ACC112 (cell line): ENCODE data around the gene C2orf76.
A peak's percentile ranks its signal among the peaks of the same experiment; 100 is the strongest.

ENCODE experiments used
- H2AFZ ChIP-seq: fragments of 200-600 bp; sonication (generic); one replicate; pipeline ENCODE4 v1.6.0; 2017; ENCODE audit warnings: antibody characterized with exemption, low read length; ENCODE audit not compliant: unreplicated experiment
- H3K27ac ChIP-seq: fragments of 200-600 bp; sonication (generic); 2 replicates; pipeline ENCODE4 v1.5.1; 2014; ENCODE audit warnings: low read depth, mild to moderate bottlenecking, antibody characterized with exemption, low read length, moderate library complexity
- H3K27me3 ChIP-seq: fragments of 200-600 bp; sonication (generic); 2 replicates; pipeline ENCODE4 v1.6.1; 2014; ENCODE audit warnings: mild to moderate bottlenecking, antibody characterized with exemption, low read length, moderate library complexity, mixed read lengths; ENCODE audit not compliant: insufficient read depth
- H3K36me3 ChIP-seq: fragments of 200-600 bp; sonication (generic); 2 replicates; pipeline ENCODE4 v1.6.1; 2016; ENCODE audit warnings: mild to moderate bottlenecking, antibody characterized with exemption, low read length, moderate library complexity, mixed read lengths; ENCODE audit not compliant: insufficient read depth
- H3K4me1 ChIP-seq: fragments of 200-600 bp; sonication (generic); one replicate; pipeline ENCODE4 v1.6.1; 2016; ENCODE audit warnings: low read length, mixed read lengths; ENCODE audit not compliant: insufficient read depth, unreplicated experiment, control insufficient read depth
- H3K4me3 ChIP-seq: fragments of 200-600 bp; sonication (generic); 2 replicates; pipeline ENCODE4 v1.5.1; 2014; ENCODE audit warnings: mild to moderate bottlenecking, low read depth, low read length
- H3K79me2 ChIP-seq: fragments of 200-600 bp; sonication (generic); one replicate; pipeline ENCODE4 v1.6.0; 2016; ENCODE audit warnings: low read length; ENCODE audit not compliant: control insufficient read depth, unreplicated experiment, insufficient read depth

The C2orf76 gene

DNA sequence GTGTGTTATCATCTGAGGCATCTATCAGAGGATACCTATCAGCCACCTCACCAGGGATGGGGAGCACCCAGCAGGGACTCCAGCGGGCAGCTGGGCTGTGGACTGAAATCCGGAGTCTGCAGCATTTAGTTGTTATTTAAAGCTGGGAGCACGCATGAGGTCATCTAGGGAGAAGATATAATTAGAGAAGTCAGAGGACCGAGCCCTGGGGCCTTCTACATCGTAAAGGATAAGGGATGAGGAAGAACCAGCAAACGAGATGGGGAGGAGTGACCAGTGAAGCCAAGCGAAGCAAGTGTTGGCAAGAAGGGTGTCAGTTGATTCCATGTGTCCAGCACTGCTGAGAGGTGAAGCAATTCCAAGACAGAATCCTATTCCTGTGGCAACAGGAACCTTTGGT lies 72.7 kb downstream of the C2orf76 start:
- Histone ChIP-seq H3K79me2 (no peaks in the 10 kb centered on the region), H3K27ac (no peak overlapping the region), H3K4me3 (no peak overlapping the region), H2AFZ (no peak overlapping the region), H3K36me3 (no peaks in the 10 kb centered on the region), H3K27me3 (no peaks in the 10 kb centered on the region), H3K4me1 (no peaks in the 10 kb centered on the region)

DNA sequence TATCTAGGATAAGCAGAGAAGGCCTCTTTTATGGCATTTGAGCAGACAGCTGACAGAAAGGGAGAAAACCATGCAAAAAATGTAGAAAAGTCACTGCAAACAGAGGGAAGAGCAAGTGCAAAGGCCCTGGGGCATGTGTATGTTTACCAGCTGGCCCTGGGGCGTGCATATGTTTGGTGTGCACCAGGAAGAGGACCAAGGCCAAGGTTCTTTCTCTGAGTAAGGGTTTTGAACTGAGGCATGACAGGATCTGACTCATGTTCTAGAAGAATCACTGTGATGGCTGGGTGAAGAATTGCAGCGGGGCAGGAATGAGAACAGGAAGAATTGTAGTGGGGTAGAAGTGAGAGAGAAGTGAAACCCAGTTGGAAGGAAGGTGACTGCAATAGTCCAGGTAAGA lies 73.4 kb downstream of the C2orf76 start:
- Histone ChIP-seq H2AFZ (no peak overlapping the region), H3K27me3 (no peaks in the 10 kb centered on the region), H3K4me1 (no peaks in the 10 kb centered on the region), H3K79me2 (no peaks in the 10 kb centered on the region), H3K4me3 (no peak overlapping the region), H3K36me3 (no peaks in the 10 kb centered on the region), H3K27ac (no peak overlapping the region)

DNA sequence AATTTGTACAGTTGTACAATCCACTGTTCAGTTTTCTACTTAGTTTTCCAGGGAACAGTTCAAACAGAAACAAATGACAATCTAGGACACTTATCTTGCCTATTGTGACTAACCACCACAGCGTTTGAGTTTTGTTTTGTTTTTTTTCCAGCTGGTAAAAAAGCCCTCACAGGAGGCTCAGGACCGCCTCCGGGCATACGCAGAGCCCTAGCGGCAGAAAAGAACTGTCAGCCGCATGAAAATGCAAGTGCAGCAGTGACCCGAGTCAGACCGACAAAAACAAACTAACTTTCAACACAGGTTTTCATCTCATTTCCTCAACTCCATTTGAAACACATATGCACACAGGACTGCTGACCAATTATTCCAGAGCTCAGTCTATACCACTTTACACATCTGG lies 74.4 kb downstream of the C2orf76 start:
- Histone ChIP-seq H2AFZ (no peak overlapping the region), H3K27ac (no peak overlapping the region), H3K36me3 (no peaks in the 10 kb centered on the region), H3K79me2 (no peaks in the 10 kb centered on the region), H3K4me1 (no peaks in the 10 kb centered on the region), H3K4me3 (no peak overlapping the region), H3K27me3 (no peaks in the 10 kb centered on the region)

DNA sequence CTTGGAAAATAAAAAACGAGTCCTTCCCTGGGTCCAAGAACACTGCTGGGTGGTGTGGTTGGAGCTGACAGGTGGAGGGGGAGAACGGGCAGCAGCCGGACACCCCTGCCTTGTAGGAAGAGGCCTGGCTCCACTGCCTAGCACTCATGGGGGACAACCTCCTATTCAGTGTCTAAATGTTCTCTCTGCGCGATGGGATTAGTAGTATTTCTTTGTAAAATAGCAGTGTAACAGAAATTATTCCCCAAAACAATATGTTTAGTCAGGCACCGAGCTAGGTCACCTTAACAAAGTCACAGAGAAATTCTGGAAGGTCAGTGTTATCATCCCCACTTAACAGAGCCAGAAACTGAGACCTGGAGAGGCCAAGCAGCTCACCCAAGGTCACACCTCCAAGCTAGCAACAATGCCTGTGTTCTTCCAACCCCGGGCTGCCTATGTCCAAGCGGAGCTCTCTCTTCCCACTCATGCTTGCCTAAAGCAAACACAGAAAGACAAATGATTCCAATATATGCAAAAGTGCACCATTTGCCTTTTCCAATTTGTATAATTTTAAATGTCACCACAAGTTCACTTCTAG lies 75.0 kb downstream of the C2orf76 start:
- H3K79me2 ChIP-seq, result no peaks in the 10 kb centered on the region
- no peaks in the 10 kb centered on the region for H3K36me3 ChIP-seq
- H3K27ac ChIP-seq, result no peak overlapping the region
- no peaks in the 10 kb centered on the region for H3K4me1 ChIP-seq
- H2AFZ ChIP-seq, result no peak overlapping the region
- no peaks in the 10 kb centered on the region for H3K27me3 ChIP-seq
- no peak overlapping the region for H3K4me3 ChIP-seq

DNA sequence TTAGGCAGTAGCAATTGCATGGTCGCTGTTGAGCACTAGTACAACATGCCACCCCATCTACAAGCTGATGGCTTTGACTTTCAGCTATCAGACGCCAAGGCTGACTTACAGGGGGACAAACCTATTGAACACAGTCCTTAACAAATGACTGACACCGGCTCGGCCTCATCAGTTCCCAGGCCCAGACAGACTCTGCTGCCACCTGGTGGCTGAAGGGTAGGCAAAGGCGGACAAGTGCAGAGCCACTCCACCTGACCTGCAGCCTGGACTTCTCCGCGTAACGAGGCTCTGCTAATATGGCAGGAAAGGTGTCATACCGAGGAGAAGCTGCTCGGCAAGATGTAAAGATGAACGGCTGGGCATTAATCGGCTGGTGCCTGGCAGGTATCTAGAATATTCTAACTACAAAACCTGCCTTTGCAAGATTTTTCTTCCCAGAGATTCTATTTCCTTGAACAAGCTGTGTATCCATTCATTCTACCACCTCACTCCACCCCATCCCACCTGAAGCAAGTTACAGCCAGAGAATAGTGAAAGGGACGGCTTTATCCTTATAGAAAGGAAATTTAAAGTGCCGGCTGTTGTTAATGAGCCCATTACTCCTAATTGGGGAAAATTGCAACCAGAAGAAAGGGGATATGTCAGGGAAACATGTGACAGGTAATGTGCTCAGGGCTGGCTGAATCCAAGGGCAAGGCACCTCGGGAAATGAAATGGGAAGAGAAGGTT lies 75.6 kb downstream of the C2orf76 start:
- no peaks in the 10 kb centered on the region for H3K27me3 ChIP-seq
- H3K27ac ChIP-seq, result no peak overlapping the region
- no peak overlapping the region for H2AFZ ChIP-seq
- H3K79me2 ChIP-seq, result no peaks in the 10 kb centered on the region
- no peak overlapping the region for H3K4me3 ChIP-seq
- no peaks in the 10 kb centered on the region for H3K36me3 ChIP-seq
- no peaks in the 10 kb centered on the region for H3K4me1 ChIP-seq

DNA sequence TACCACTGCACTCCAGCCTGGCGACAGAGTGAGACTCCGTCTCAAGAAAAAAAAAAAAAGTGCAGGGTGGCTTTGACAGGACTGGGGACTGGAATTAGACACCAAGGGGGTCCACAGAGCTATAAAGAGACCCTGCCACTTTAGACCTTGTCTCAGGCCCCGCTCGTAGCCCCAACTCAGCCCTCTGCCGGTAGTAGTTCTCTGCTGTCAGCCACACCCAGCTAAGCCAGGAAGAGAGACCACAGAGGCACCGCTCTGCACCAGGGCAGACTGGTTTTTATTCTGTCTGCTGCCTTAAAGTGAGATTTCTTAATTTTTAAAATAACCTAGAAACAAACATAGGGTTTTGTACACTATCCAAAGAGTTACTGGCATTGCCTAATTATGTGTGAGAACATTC lies 77.0 kb downstream of the C2orf76 start:
- Histone ChIP-seq H3K27me3 (no peaks in the 10 kb centered on the region), H3K4me3 (no peak overlapping the region), H3K27ac (no peak overlapping the region), H2AFZ (no peak overlapping the region), H3K79me2 (no peaks in the 10 kb centered on the region), H3K36me3 (no peaks in the 10 kb centered on the region), H3K4me1 (no peaks in the 10 kb centered on the region)

DNA sequence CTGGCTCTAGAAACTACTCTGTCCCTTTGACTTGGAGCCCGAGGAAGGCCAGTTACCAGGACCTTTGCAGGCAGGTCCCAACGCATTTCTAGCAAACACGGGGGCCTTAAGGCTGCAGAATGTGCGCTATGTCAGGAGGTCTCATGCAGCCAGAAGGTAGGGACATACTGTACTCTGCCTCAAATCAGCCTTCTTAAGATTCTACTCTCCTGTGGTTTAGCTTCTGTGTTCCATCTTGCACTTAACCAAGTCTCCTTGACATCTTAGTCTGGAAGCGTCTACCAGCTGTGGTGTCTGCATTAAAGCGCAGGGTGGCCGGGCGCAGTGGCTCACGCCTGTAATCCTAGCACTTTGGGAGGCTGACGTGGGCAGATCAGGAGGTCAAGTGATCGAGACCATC lies 77.5 kb downstream of the C2orf76 start:
- Histone ChIP-seq H2AFZ (no peak overlapping the region), H3K36me3 (no peaks in the 10 kb centered on the region), H3K27me3 (no peaks in the 10 kb centered on the region), H3K27ac (no peak overlapping the region), H3K4me1 (peaks cover 4% of the 10 kb centered on the region), H3K79me2 (no peaks in the 10 kb centered on the region), H3K4me3 (no peak overlapping the region)

DNA sequence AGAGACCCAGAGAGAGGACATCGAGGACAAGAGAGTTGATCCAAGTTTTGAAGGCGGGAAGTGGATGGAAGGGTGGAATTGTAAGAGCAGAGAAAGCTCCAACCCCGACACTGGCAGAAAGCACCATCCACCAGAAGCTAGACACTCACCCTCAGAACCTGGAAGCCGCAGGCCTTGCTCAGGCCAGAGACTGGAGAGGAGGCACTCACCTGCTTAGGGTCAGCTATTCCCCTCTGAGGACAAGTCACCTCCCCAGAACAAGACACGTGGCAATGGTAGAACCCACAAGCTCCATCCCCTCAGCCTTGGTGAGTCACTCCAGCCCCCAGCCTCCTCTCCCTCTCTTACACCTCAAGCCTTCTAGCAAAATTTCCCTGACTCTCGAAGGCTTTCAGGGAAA lies 78.1 kb downstream of the C2orf76 start:
- H3K4me1 ChIP-seq, result peaks cover 8% of the 10 kb centered on the region
- no peak overlapping the region for H3K4me3 ChIP-seq
- no peak overlapping the region for H3K27ac ChIP-seq
- H2AFZ ChIP-seq, result no peak overlapping the region
- no peaks in the 10 kb centered on the region for H3K79me2 ChIP-seq
- no peaks in the 10 kb centered on the region for H3K36me3 ChIP-seq
- H3K27me3 ChIP-seq, result no peaks in the 10 kb centered on the region

DNA sequence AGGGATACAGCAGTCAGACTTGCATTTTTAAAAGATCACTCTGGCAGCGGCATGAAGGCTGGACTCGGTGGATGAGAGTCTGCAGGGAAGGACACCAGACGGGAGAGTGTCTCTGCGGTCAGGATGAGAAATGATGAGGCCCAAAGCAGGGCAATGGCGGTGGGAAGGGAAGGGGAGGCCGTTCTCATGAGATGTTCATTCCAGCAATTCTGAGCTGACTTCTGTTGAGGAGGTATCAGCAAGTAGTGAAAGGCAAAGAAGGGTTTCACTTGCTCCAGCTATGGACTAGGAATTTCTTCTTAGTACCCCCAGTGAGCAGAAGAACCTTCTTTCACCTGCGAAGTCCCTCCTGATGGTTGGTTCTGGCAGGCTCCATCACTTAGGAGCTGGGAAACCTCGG lies 80.0 kb downstream of the C2orf76 start:
- H3K4me3 ChIP-seq, result no peak overlapping the region
- no peak overlapping the region for H2AFZ ChIP-seq
- no peaks in the 10 kb centered on the region for H3K36me3 ChIP-seq
- H3K4me1 ChIP-seq, result peaks cover 8% of the 10 kb centered on the region
- H3K27ac ChIP-seq, result no peak overlapping the region
- no peaks in the 10 kb centered on the region for H3K27me3 ChIP-seq
- no peaks in the 10 kb centered on the region for H3K79me2 ChIP-seq

DNA sequence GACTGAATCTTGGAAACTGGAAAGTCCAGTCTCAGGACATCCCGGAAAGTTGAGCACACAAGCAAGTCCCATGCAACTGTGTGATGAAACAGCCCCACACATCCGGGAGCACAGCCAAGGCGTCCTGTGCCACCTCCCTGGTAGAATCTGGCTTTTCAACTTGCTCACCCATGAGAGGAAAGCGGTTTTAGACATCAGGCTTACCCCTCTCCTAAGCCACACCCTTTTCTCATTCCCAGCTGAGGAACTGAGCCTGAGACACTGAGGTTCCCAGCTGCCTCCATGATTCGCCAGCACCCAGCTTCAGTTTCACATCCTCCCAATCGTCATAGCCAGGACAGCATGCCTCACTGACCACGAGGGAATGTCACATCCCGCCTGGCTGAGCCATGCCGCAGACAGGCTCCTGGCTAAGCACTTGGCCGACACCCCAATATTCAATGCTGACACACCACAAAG lies 82.7 kb downstream of the C2orf76 start:
- peak overlapping the region; percentile 15; the same call in 1 of the 2 replicates for H3K27ac ChIP-seq
- H3K36me3 ChIP-seq, result no peaks in the 10 kb centered on the region
- no peaks in the 10 kb centered on the region for H3K79me2 ChIP-seq
- H2AFZ ChIP-seq, result peak overlapping the region; percentile 22
- peaks cover 8% of the 10 kb centered on the region for H3K4me1 ChIP-seq
- no peaks in the 10 kb centered on the region for H3K27me3 ChIP-seq
- no peak overlapping the region; the same call in 1 of the 2 replicates for H3K4me3 ChIP-seq

DNA sequence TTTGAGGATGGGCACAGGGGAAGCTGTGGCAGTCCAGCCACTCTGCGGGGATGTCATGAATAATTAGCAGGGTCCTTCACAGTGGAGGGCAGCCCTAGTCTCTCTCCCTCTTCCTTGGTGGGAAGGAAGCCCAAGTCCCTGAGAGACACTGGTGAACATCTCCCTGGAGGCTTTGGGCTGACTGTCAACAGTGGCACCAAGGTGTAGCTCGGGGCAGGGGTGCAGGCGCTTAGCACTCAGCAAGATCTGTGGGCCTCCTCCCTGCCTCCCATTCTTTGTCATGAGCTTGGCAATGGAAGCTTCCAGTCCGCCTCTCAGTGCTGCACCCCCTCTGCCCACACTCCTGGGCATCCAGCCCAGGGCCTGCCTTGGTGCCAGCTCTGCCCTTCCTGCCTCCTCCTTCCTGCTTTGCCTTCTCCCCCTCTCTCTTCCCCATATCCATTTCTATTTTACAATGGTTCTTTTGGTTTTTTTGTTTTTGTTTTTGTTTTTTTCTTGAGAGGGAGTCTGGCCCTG lies 83.6 kb downstream of the C2orf76 start:
- no peak overlapping the region for H2AFZ ChIP-seq
- no peaks in the 10 kb centered on the region for H3K27me3 ChIP-seq
- no peaks in the 10 kb centered on the region for H3K79me2 ChIP-seq
- no peak overlapping the region for H3K27ac ChIP-seq
- H3K4me3 ChIP-seq, result no peak overlapping the region
- H3K4me1 ChIP-seq, result peaks cover 8% of the 10 kb centered on the region
- no peaks in the 10 kb centered on the region for H3K36me3 ChIP-seq
